HG02981 (cell line): Measurements from ENCODE around the gene SLC17A7.
"Not testable (repeated sequence)": the region's sequence is repeated elsewhere in the genome, so short reads cannot be mapped to it uniquely, and the experiment has no call there.

Experiments
- ATAC-seq: cut with Tn5 transposase; IDR thresholded peaks from one replicate; pipeline ENCODE4 v1.9.1; 2021; ENCODE audit warnings: mild to moderate bottlenecking, moderate library complexity; ENCODE audit not compliant: unreplicated experiment

SLC17A7 gene

GRCh38 chr19:49470615-49470978 lies 29.3 kb upstream of the SLC17A7 start:
- no peak for ATAC-seq

- ATAC-seq: peak; percentile 43
Observed at GRCh38 chr19:49469828-49470614, 28.7 kb upstream of the SLC17A7 start.

GRCh38 chr19:49468746-49469447 lies 27.6 kb upstream of the SLC17A7 start:
- ATAC-seq: peak; percentile 75

- ATAC-seq: no peak
Observed at GRCh38 chr19:49468199-49468598, 26.9 kb upstream of the SLC17A7 start.

GRCh38 chr19:49465371-49465770 lies 24.0 kb upstream of the SLC17A7 start:
- ATAC-seq: no peak

GRCh38 chr19:49463960-49464740 lies 22.8 kb upstream of the SLC17A7 start:
- ATAC-seq: no peak

GRCh38 chr19:49462492-49462891 lies 21.2 kb upstream of the SLC17A7 start:
- ATAC-seq: no peak

GRCh38 chr19:49461656-49462055 lies 20.3 kb upstream of the SLC17A7 start:
- ATAC-seq: no peak

GRCh38 chr19:49461130-49461529 lies 19.8 kb upstream of the SLC17A7 start:
- not testable (repeated sequence) for ATAC-seq

- ATAC-seq: no peak
Observed at GRCh38 chr19:49459388-49459787, 18.1 kb upstream of the SLC17A7 start.

- ATAC-seq: no peak
Observed at GRCh38 chr19:49458567-49458903, 17.2 kb upstream of the SLC17A7 start.

GRCh38 chr19:49456326-49456725 lies 15.0 kb upstream of the SLC17A7 start:
- no peak for ATAC-seq

- ATAC-seq: no peak
Observed at GRCh38 chr19:49455773-49456172, 14.4 kb upstream of the SLC17A7 start.

GRCh38 chr19:49453757-49454240 lies 12.5 kb upstream of the SLC17A7 start:
- ATAC-seq: no peak

GRCh38 chr19:49453013-49453756 lies 11.9 kb upstream of the SLC17A7 start, which contains the start of gene ALDH16A1:
TSS of gene ALDH16A1 (plus strand) at chr19:49453225. CDS start at chr19:49453332, 107 bp downstream.
- peak; percentile 87 for ATAC-seq

- ATAC-seq: peak; percentile 59
Observed at GRCh38 chr19:49451430-49452181, 10.3 kb upstream of the SLC17A7 start, which contains the start of gene PIH1D1. TSS of gene PIH1D1 (minus strand) at chr19:49451814. CDS start at chr19:49451574, 240 bp downstream.

- no peak for ATAC-seq
Observed at GRCh38 chr19:49450405-49450804, 9.1 kb upstream of the SLC17A7 start.

GRCh38 chr19:49448432-49448786 lies 7.1 kb upstream of the SLC17A7 start:
- no peak for ATAC-seq

GRCh38 chr19:49447485-49448431 lies 6.4 kb upstream of the SLC17A7 start:
- ATAC-seq: no peak
